DND-41 (cell line): ENCODE results near the gene DIAPH2.

ENCODE experiments used
- CTCF ChIP-seq: IDR thresholded peaks from 2 replicates; pipeline ENCODE4 v1.5.1; 2012; ENCODE audit warnings: borderline replicate concordance, low read length, moderate library complexity, mild to moderate bottlenecking; ENCODE audit not compliant: poor library complexity, severe bottlenecking; ENCODE audit errors: extremely low read depth
- EZH2 ChIP-seq: IDR thresholded peaks from 3 replicates; pipeline ENCODE4 v1.6.1; 2012; ENCODE audit warnings: borderline replicate concordance, low read depth, mild to moderate bottlenecking, moderate library complexity, low read length, inconsistent platforms; ENCODE audit not compliant: severe bottlenecking

- TF ChIP-seq CTCF (no peak), EZH2 (no peak)
Observed at GRCh38 chrX:97587171-97587570, 902.5 kb downstream of the DIAPH2 start.
